ENCODE data around the gene PARD3. TPM values are rescaled to one million over a fixed set of nuclear protein-coding genes. Genes with fewer than 3 reads are reported as not detected.
A peak's percentile ranks its signal among the peaks of the same experiment; 100 is the strongest.

The PARD3 gene
- total RNA-seq, 2 donors from 2014 or later = 59.6 to 74.6 TPM

DNA sequence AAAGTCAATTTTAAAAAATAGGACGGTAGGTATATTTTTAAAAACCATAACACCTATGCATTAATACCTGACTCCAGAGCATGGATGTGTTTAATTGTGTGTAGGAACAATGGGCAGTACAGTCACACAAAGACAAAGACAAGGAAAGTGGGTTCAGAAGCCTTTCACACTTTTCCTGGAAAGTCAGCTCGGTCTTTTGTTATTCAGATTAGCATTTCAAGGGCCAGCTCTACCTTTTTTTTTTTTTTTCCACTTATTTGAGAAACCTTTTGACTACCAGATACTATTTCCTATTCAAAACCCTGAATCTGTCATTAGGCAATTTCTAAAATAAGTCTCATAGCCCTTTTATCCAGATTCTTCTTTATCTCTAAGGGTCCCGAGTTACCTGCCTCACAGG lies 401.9 kb downstream of the PARD3 start:
- peaks cover 38% of the 10 kb centered on the region for H3K4me1 Mint-ChIP-seq

DNA sequence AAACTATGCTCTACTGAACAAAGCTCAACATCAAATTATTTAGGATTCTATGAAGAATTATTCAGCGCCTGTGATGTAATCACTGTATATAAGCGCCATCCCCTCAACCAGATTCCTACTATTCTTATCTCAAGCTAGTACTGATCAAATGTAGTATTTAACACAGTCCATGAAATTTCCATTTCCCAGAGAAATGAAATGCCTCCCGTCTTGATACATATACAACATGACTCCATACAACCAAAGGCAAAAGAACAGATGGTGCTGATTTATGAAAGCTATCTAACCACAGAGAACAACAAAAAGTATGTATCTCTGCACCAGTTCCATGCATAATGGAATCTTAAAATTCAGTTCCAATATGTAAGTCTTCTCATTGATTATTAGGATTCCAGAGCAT lies 406.1 kb downstream of the PARD3 start:
- no peaks in the 10 kb centered on the region for H3K27me3 ChIP-seq (ENCODE audit: control insufficient read depth, insufficient read depth, low read length, poor library complexity, severe bottlenecking)
- peaks cover 6% of the 10 kb centered on the region for H3K4me1 ChIP-seq (ENCODE audit: control insufficient read depth, insufficient read depth, low read length)
- no peak for DNase-seq
- H3K9me3 ChIP-seq (ENCODE audit: control insufficient read depth, low read length) = no peaks in the 10 kb centered on the region
- no peak overlapping the region for H3K4me3 ChIP-seq (ENCODE audit: low read length)
- no peak overlapping the region for H3K9ac ChIP-seq (ENCODE audit: extremely low read depth, low read length, poor library complexity, severe bottlenecking)
- H3K36me3 Mint-ChIP-seq (ENCODE audit: low read depth) = peaks cover 2% of the 10 kb centered on the region
- TF ChIP-seq, protein P1, sequence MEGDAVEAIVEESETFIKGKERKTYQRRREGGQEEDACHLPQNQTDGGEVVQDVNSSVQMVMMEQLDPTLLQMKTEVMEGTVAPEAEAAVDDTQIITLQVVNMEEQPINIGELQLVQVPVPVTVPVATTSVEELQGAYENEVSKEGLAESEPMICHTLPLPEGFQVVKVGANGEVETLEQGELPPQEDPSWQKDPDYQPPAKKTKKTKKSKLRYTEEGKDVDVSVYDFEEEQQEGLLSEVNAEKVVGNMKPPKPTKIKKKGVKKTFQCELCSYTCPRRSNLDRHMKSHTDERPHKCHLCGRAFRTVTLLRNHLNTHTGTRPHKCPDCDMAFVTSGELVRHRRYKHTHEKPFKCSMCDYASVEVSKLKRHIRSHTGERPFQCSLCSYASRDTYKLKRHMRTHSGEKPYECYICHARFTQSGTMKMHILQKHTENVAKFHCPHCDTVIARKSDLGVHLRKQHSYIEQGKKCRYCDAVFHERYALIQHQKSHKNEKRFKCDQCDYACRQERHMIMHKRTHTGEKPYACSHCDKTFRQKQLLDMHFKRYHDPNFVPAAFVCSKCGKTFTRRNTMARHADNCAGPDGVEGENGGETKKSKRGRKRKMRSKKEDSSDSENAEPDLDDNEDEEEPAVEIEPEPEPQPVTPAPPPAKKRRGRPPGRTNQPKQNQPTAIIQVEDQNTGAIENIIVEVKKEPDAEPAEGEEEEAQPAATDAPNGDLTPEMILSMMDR (conservative IDR thresholded peaks at IDR 0.05) = no peak
- H3K9me3 Mint-ChIP-seq = no peaks in the 10 kb centered on the region
- H3K4me1 Mint-ChIP-seq = peaks cover 24% of the 10 kb centered on the region
- no peak overlapping the region for H3K27ac Mint-ChIP-seq
- H3K27me3 Mint-ChIP-seq (ENCODE audit: insufficient read depth) = no peaks in the 10 kb centered on the region
- WGBS, 2 experiments (ENCODE audit: insufficient coverage in 1 of 2, insufficient read length in 1 of 2) = 98 to 100% methylated on average over 1 to 3 of the region's 3 CpGs
- H3K27ac ChIP-seq (ENCODE audit: low read depth, low read length) = no peak overlapping the region
- H3K36me3 ChIP-seq (ENCODE audit: control insufficient read depth, insufficient read depth, low read length) = no peaks in the 10 kb centered on the region
- no peak overlapping the region for H3K4me3 Mint-ChIP-seq

More for the DNA sequence above, 401.9 kb downstream of the PARD3 start:
- H3K27ac Mint-ChIP-seq = no peak overlapping the region
- H3K4me3 Mint-ChIP-seq = no peak overlapping the region
- H3K9me3 Mint-ChIP-seq = no peaks in the 10 kb centered on the region
- TF ChIP-seq, protein P1 (conservative IDR thresholded peaks at IDR 0.05) = no peak
- H3K4me3 ChIP-seq (ENCODE audit: low read length) = no peak overlapping the region
- no peaks in the 10 kb centered on the region for H3K27me3 ChIP-seq (ENCODE audit: control insufficient read depth, insufficient read depth, low read length, poor library complexity, severe bottlenecking)
- 17 to 54% methylated on average over 2 to 3 of the region's 3 CpGs for WGBS, 2 experiments (ENCODE audit: insufficient coverage in 1 of 2, insufficient read length in 1 of 2)
- H3K9me3 ChIP-seq (ENCODE audit: control insufficient read depth, low read length) = no peaks in the 10 kb centered on the region
- H3K27me3 Mint-ChIP-seq (ENCODE audit: insufficient read depth) = no peaks in the 10 kb centered on the region
- peaks cover 4% of the 10 kb centered on the region for H3K4me1 ChIP-seq (ENCODE audit: control insufficient read depth, insufficient read depth, low read length)
- no peaks in the 10 kb centered on the region for H3K36me3 ChIP-seq (ENCODE audit: control insufficient read depth, insufficient read depth, low read length)
- H3K27ac ChIP-seq (ENCODE audit: low read depth, low read length) = no peak overlapping the region
- DNase-seq = no peak
- H3K36me3 Mint-ChIP-seq (ENCODE audit: low read depth) = no peaks in the 10 kb centered on the region
- peak overlapping the region; percentile 11 for H3K9ac ChIP-seq (ENCODE audit: extremely low read depth, low read length, poor library complexity, severe bottlenecking)

DNA sequence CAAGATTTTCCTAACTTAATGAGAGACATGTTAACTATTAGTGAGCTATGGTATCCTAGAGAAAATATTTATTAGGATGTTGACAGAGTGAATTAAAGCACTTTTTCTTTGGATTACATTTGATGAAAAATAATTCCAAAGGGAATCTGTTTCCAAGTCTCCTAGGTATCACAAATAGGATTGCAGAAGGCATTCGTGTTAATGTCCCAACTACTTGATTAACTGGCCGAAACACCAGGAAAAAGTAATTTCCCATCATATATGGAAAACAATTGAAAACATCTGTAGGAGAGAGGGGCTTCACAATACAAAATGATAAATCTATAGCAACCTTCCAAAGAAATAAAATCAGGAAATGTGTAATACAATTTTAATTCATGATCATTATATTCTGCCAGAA lies 406.7 kb downstream of the PARD3 start:
- Mint-ChIP-seq H3K9me3 (no peaks in the 10 kb centered on the region), H3K27ac (no peak overlapping the region), H3K27me3 (ENCODE audit: insufficient read depth) (no peaks in the 10 kb centered on the region), H3K4me1 (peaks cover 24% of the 10 kb centered on the region), H3K36me3 (ENCODE audit: low read depth) (peaks cover 2% of the 10 kb centered on the region), H3K4me3 (no peak overlapping the region)
- Histone ChIP-seq H3K9ac (ENCODE audit: extremely low read depth, low read length, poor library complexity, severe bottlenecking) (no peak overlapping the region), H3K36me3 (ENCODE audit: control insufficient read depth, insufficient read depth, low read length) (no peaks in the 10 kb centered on the region), H3K27ac (ENCODE audit: low read depth, low read length) (no peak overlapping the region), H3K4me3 (ENCODE audit: low read length) (no peak overlapping the region), H3K4me1 (ENCODE audit: control insufficient read depth, insufficient read depth, low read length) (peaks cover 4% of the 10 kb centered on the region), H3K9me3 (ENCODE audit: control insufficient read depth, low read length) (no peaks in the 10 kb centered on the region), H3K27me3 (ENCODE audit: control insufficient read depth, insufficient read depth, low read length, poor library complexity, severe bottlenecking) (no peaks in the 10 kb centered on the region)
- DNase-seq = no peak
- 97% methylated on average over 2 of the region's 2 CpGs; no CpG with 5 or more reads in 1 of the 2 experiments for WGBS, 2 experiments (ENCODE audit: insufficient coverage in 1 of 2, insufficient read length in 1 of 2)
- TF ChIP-seq, protein P1 (conservative IDR thresholded peaks at IDR 0.05) = no peak

All from endodermal cell (in vitro differentiated cells).